GM20000 (cell line): ENCODE data around the gene TSC22D4.

ENCODE experiments used
- DNase-seq: peaks from one replicate; pipeline ENCODE4 v3.0.0; 2012; ENCODE audit warnings: low spot score
- TF ChIP-seq, protein P1 (sequence below): IDR thresholded peaks from 2 replicates; pipeline ENCODE4 v1.5.1; 2012; ENCODE audit warnings: mild to moderate bottlenecking, control low read depth; ENCODE audit errors: extremely low read depth, missing control alignments

Gene TSC22D4

GRCh38 chr7:100431286-100431735 lies 47.7 kb downstream of the TSC22D4 start:
- TF ChIP-seq, protein P1, sequence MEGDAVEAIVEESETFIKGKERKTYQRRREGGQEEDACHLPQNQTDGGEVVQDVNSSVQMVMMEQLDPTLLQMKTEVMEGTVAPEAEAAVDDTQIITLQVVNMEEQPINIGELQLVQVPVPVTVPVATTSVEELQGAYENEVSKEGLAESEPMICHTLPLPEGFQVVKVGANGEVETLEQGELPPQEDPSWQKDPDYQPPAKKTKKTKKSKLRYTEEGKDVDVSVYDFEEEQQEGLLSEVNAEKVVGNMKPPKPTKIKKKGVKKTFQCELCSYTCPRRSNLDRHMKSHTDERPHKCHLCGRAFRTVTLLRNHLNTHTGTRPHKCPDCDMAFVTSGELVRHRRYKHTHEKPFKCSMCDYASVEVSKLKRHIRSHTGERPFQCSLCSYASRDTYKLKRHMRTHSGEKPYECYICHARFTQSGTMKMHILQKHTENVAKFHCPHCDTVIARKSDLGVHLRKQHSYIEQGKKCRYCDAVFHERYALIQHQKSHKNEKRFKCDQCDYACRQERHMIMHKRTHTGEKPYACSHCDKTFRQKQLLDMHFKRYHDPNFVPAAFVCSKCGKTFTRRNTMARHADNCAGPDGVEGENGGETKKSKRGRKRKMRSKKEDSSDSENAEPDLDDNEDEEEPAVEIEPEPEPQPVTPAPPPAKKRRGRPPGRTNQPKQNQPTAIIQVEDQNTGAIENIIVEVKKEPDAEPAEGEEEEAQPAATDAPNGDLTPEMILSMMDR, result no peak
- no peak for DNase-seq

DNA sequence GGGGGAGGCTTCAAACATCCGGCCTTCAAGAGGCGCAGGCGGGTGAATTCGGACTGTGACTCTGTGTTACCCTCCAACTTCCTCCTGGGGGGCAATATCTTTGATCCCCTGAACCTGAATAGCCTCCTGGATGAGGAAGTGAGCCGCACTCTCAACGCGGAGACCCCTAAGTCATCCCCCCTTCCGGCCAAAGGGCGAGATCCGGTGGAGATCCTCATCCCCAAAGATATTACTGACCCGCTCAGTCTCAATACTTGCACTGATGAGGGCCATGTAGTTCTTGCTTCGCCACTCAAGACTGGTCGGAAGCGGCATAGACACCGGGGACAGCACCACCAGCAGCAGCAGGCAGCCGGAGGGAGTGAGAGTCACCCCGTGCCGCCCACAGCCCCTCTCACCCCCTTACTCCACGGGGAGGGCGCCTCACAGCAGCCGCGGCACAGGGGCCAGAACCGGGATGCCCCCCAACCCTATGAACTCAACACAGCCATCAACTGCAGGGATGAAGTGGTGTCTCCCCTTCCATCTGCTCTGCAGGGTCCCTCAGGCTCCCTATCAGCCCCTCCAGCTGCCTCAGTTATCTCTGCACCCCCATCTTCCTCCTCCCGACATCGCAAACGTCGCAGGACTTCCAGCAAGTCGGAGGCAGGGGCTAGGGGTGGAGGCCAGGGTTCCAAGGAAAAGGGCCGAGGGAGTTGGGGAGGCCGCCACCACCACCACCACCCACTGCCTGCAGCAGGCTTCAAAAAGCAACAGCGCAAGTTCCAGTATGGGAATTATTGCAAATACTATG lies 48.3 kb downstream of the TSC22D4 start:
- TF ChIP-seq, protein P1, result no peak
- DNase-seq, result peak; percentile 40

DNA sequence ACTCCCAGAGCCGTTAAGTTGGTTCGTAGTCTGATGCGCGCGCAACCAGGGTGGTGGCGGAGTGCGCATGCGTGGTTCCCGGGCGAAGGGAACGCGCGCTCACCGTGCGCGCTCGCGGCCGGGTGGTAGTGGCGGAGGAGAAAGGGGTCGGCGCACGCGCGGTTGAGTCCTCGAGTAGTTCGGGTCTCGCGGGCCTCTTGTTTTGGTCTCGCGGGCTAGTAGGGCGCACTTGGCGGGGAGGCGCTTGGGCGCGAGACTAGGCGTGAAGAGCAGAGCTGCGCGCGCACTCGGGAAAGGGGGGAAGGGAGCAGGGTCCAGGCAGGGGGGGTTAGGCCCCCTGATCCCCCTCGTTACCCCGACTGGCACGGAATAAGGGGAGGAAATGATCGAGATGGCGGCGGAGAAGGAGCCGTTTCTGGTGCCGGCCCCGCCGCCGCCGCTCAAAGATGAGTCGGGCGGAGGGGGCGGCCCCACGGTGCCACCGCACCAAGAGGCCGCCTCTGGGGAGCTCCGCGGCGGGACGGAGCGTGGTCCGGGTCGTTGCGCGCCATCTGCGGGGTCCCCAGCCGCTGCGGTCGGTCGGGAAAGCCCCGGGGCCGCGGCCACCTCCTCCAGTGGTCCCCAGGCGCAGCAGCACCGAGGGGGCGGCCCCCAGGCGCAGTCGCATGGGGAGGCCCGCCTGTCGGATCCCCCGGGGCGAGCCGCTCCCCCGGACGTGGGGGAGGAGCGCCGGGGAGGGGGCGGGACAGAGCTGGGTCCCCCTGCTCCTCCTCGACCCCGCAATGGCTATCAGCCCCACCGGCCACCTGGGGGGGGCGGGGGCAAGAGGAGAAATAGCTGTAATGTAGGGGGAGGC lies 49.1 kb downstream of the TSC22D4 start, which contains the start of gene MEPCE:
TSS of gene MEPCE (plus strand) at position 195 of the 856 bp plus-strand sequence. CDS start at position 383, 188 bp downstream.
- TF ChIP-seq, protein P1, result no peak
- peak; percentile 95 for DNase-seq

- TF ChIP-seq, protein P1, result no peak
- DNase-seq, result peak; percentile 95
Observed at GRCh38 chr7:100428967-100429636, 49.9 kb downstream of the TSC22D4 start.

DNA sequence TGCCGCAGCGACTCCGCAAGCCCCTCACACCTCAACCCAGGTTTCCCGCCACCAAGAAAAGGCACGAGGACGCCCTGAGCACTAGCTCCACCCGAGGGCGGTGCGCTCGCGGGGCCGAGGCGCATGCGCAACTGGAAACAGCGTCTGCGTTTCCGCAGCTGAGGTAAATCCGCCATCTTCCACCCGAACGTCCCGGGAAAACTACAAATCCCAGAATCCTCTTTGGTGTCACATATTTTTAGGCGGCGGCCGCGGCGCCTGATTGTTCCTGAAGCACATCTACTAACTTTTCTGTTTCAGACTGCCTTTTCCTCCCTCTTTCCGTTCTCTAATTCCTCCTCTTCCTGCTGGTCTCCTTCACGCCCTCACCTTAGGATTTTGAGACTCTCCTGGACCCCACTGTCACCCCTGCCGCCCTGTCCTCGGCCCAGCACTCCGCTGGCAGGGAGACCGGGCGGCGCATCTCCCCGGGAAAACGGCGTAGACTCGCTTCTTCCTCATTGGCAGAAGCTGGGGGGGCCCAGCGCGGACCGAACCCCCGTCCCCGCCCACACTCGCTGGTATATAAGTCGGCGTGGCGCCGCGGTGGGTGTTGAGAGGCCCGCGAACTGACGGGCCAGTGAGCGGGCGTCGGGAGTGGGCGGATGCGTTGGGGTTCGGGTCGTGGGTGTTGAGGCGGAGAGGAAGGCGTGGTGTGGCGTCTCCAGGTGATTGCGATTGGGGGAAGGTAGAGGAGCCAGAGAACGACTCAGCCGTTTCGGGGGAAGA lies 50.6 kb downstream of the TSC22D4 start, which contains the start of gene ZCWPW1:
TSS of gene ZCWPW1 (minus strand) at position 505 of the 768 bp plus-strand sequence. CDS start 8,054 bp downstream, outside the sequence.
- TF ChIP-seq, protein P1, result no peak
- DNase-seq, result peak; percentile 85

GRCh38 chr7:100427762-100428198 lies 51.2 kb downstream of the TSC22D4 start:
- DNase-seq, result no peak
- TF ChIP-seq, protein P1, result no peak
